HG03097 (cell line): ENCODE data around the gene GPX2.

Source experiments
- ATAC-seq: cut with Tn5 transposase; IDR thresholded peaks from one replicate; pipeline ENCODE4 v1.9.1; 2021; ENCODE audit not compliant: unreplicated experiment, low FRiP score

Gene GPX2

DNA sequence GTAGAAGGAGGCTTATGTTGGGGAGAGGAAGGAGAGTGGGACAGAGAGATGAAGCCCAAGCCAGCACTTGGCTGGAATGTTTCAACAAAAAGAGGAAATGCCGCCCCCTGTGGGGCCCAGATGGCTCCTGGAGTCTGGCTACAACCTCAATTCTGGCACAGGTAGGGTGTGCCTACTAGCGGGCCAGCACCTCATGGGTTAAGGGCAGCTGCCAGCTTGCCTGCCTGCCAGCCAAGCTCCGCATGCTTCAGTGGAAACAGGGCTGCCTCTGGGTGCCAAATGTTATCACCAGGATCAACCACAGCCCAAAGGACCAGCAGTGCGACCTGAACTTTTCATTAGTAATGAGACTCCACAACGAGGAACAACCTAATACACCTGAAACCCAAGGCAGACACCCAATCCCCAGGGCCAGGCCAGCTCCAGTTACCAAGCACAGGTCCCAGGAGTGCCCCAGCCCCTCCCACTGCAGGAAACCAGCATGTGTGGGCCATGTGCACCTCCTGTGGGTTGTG, 18.3 kb upstream of the GPX2 start:
- no peak for ATAC-seq

DNA sequence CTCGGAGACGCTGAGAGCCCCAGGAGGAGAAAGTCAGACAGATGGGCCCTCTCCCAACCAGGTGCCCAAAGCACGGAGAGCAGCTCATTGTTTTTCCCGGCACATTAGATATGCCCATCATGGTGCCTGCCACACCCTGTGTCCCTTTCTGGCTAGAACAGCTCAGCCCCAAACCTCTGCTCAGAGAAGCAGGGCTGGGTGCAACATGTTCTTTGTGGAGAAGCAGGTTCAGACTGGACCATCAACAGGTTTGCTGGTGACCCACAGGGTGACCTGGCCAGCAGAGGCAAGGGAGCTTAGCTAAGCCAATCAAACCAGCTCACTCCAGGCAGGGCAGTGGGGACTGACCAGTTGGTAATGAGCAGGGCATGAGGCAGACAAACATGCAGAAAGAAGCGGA, 16.2 kb upstream of the GPX2 start:
- ATAC-seq: no peak

DNA sequence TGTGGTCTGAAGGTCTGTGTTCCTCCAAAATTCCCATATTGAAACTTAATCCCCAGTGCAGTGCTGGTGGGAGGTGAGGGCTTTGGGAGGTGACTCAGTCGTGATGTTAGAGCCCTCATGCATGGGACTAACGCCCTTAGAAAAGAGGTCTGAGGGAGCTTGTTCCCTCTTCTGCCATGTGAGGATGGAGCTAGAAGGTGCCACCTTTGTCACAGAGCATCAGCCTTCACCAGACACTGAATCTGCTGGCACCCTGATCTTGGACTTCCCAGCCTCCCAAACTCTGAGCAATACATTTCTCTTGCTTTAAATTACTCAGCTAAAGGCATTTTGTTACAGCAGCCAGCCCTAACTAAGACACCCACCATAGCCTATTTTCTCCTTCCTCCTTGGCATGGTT, 15.7 kb upstream of the GPX2 start:
- no peak for ATAC-seq

DNA sequence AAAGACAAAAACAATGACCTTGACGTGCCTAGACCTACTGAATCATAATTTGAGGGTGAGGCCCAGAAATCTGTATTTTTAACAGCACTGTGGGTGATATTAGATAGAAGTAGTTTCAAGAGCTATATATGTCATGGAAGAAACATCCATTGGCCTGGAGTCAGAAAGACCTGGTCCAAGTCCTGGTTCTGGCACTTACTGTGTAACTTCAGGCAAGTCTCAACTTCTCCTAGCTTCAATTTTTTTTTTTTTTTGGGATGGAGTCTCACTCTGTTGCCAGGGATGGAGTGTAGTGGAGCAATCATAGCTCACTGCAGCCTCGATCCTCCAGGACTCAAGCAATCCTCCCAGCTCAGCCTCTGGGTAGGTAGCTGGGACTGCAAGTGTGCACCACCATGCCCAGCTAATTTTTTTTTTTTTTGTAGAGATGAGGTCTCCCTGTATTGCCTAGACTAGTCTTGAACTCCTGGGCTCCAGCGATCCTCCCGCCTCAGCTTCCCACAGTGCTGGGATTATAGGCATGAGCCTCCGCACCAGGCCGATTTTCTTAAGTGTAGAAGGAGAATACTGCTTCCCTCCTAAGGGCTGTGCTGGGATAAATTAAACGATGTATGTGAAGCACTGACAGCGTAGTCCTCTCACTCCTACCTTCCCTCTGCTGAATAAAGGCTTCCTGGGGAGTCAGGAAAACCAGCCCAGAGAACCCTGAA, 14.3 kb upstream of the GPX2 start:
- ATAC-seq: no peak

DNA sequence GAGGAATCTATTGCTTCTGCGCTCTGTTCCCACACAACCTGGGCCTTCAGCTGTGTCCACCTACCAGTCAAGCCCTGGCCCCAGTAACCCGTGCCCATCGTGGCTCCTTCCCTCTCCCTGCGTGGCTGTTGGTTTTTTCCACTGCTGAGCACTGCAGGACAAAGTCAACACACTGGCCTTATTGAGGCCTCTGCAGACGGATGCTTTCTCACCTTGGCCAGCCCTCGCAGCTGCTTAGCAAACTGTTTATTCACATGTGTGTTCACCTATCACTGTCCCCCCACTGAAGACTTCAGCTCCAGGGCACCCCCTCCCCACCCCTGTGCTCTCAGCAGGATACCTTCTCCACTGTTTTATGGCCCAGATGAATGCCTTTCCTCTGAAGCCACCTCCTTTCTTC, 12.8 kb upstream of the GPX2 start:
- no peak for ATAC-seq

DNA sequence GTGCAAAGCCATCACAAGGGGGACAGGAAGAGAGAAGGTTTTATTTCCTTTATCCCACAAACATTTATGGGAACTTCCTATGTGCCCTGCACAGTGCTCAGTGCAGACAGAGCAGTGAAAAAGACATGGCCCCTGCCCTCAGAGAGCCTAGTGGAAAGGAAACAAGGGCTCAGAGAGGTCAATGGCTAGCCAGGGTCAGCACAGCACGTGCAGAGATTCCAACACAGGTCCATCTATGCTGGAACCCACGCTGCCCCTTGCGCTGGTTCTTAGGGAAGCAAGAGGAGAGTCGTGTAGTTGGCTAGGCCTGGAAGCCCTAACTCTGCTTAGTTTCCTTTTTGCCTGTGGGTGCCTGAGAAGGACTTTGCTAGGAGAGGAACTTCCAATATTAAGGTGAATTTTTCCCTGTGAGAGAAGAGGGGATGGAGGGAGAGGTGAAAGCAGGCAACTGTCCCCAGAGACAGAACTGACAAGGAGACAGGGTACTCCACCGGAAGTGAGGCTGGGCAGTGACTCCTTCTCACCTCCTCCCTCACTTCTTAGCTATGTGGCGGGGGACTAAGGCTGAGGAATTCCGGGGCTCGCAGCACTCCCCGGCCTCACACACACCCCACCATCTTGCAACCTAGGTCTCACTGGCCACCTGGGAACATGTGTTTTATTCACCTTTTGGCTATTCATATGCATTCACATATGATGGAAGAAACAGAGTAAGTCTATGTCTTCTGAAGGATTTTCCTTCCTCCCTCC, 12.1 kb upstream of the GPX2 start:
- ATAC-seq: no peak

DNA sequence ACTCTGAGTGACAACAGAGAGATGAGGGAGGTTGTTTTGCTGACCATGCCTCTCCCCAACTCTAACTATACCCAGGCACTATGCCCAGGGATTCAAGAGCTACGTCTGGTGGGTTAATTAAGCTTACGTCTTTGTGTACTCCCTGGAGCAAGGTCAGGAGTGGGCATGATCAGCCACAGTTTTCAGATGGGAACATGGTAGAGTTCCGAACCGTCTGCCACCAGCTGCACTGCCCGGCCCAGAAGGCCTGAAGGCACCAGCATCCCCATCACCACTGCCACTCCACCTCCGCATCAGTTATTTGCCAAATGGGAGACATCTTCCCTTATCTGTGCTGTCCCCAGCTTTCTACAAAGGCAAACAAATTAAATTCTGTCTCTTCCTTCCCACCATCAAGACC, 11.1 kb upstream of the GPX2 start:
- no peak for ATAC-seq

DNA sequence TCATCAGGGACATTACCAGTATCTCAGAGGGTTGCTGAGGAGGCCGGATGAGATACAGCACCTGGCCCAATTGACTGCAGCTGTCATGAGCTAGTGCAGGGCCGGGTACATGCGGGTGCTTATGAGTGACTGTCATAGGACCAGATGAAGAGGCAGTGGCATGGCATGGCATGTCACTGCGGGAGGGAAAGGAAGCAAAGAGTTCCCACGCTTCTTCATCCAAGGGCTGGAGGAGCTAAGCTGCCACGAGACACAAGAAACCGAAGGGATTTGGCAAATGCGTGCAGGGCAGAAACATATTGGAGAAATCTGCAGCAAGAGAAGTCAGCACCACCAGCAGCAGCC, 10.7 kb upstream of the GPX2 start:
- no peak for ATAC-seq

DNA sequence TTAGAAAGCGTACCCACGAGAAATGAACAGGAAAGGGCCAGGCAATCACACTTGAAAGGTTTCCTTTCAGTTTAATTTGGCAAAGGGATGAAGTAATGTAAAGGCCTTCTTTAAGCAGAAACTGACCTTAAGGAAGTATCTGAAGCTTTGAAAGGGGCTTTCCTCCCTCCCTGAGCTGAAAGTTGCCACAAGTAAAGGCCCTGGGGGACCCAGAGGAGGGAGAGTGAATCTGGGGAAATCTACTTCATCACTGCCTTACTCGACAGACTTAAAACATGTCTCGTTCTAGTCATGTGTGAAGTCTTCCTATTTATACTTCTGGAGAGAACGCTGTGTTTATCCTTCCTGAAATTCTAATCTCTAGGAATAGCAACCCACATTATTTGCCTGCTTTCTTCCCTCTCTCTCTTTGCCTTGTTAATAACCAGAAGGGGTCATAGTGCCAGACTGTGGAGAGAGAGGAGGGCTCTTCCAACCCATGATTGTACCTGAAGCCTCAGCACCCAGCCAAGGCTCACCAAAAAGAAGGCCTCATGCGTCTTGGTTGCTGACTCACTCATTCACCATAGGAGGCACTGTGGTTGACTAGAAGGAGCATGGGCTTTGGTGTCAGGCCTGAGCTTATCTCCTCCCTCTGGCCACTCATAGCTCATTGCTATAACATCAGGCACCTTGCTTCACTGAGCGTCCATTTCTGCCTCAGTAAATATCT, 10.2 kb upstream of the GPX2 start:
- no peak for ATAC-seq

DNA sequence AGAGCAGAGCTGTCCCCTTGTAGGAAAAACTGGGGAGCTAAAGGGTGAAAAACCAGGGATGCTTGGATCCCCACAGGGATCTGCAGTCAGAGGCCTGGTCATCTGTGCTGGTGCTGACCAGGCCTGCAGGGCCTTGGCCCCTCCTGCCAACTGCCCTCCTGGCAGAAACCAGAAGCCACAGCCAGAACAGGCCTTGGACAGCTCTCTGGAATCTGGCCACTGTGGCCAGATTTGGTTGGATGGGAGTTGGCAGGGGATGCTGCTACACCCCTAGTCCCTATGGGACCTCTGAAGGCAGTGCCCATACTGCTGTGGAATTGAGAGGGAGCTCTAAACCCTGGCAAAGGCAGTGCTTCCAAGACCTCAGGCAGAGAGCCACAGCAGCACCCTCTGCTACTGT, 9.2 kb upstream of the GPX2 start:
- no peak for ATAC-seq

DNA sequence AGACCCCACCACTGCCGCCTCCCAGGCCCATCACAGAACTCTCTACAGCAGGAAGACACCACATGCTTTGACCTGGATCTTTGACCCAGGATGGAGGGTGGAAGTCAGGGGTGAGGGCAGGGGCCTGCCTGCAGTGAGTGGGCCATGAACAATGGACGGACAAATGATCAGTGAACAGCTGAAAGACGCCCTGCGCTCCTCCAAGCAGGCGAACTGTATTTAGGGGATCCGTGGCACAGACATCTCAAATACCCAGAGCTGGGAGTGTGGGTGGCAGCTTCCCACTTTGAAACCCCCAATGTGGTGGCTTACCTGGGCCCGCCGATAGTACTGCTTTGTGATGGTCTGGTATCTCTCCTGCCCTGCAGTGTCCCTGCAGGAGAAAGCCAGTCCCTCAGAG, 8.7 kb upstream of the GPX2 start:
- ATAC-seq: no peak

DNA sequence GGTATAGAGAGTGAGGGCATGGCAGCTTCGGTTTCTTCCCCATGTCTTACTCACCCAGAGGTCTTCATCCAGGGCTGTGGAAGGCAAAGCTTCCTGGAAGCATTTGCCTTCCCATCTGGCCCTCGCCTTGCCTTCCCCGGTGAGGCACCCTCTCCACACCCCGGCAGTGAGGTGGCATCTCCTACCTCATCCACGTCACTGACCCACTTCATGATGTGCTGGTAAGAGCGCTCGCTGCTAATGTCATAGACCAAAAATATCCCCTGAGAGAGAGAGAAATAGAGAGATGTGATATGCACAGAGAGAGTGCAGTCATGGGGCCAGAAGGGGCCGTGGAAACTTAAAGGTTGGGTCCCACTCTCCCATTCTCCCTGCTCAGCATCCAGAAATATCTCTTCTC, 8.3 kb upstream of the GPX2 start:
- ATAC-seq: no peak

DNA sequence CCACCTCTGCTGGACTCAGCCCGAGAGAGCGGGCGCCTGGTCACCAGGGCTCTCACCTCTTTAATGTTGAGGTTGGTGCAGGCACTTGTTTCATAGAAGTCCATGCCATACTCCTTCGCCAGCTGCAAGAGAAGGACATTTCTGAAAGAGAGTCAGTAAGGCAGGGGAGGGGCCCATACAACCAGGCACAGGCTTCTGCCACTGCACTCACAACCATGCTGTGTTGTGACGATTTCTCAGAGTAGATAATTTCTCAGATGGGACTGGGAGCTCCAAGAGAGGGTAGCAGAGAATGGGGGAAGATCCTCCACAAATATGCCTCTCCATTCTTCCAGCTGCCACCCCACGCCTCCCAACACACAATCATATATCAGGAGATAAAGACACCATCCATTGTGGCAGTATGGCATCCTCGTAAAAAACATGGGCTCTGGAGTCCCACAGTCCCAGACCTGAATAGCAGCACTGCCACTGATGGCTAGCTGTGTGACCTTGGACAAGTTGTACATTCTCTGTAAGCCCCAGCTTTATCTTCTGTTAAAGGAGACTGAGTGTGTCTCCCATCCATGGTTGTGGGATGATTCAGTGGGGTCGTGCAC, 6.2 kb upstream of the GPX2 start:
- no peak for ATAC-seq

DNA sequence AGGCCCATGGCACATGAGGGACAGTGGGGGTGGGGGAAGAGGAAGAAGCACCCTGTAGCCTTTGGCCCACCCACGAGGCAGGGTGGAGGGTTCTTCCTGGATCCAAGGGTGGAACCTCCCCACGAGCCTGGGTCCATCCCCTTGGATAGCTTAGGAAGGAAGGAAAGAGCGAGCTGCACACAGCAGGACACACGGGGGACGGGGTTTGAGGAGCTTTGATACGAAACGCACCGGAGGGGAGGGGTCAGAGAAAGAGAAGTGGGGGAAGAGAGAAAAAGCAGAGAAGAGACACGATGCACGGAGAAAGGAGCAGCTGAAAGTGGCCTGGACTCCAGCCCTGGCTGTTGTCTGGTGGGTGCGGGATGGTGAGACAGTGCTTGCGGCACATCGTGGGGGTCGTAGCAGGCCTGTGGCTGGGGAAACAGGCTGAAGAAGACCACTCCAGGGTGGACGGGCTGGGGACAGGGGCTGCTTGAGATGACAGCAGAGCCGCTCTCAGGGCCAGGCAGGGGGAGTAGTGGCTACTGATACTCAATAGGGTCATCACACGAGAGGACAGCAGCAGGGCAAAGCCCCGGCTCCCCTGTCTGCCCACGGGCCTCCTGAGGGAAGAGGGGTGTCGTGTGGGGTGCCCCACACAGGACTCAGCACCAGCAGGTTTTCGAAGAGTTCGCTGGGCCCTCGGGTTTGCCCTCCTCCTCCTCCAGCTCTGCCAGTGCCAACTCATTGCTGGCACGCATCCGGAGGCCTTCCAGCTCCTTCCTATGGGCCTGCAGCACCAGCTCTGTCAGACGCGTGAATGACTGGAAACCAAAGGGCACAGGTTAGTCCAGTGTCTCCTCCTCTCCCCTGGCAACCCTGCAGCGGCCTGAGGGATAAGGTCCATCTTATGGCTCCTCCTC, 5.4 kb upstream of the GPX2 start:
- no peak for ATAC-seq

DNA sequence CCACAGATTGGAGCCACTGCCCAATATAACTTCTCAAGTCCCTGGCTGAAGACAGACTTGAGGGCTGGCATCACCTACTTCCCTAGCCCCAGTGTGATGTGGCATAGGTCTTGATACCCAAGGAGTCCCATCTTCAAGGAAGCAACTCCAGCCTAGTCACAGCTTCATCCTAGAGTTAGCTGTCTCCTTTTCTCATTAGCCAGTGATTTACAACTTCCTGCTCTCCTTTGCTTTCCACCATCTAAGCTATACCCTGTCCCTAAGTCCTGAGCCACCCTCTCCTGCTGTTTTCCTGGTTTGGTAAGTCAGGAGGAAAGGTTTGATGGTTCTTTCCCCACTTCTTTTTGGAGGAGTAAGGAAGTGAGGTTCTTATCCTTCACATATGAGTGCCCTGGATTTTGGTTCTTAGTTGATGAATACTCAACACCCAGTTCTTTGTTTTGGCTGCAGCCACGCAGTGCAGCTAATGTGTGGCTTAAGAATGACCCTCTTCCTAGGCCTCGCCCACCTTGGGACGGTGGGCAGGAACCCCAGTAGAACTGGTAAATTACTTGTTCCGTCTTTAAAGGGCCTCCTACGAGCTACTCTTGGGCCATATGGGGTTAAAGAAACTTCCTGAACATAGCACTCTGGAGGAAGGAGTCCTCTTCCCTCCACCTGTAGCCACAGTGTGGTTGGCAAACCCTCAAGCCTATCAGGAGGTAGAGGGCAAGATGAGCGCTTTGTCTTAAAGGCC, 3.9 kb upstream of the GPX2 start:
- ATAC-seq: no peak

DNA sequence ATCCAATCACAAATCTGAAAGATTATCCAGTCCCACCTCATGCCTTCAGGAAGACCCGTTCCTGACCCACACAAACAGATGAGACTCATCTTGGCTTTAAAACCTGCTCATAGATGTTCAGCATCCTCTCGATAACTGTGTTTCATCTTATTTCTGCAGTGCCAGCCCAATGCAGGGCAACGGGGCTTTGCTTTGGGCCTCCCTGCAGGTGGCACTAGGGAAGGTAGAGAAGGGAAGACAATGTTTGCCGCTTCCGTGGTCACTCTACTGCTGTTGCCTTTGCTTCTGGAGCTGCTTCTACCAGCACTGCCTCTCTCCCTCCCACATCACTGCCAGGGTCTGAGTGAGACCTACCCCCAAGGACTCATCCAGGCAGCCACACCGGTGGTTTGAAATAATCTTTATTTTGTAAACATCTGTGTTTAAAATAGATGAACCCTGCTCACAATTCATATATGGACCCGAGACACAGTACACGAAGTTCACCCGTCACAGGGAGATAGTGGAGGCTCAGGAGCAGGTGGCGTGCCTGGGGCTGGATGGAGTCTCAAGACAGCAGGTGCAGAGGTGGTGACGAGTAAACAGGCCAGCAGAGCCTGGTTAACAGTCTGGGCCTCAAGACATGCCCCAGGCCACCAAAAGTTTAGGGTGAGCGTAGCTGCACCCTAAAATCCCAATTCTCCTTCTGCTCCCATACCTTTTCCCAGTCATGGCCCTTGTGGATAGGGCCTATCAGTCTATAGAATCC, 3.1 kb upstream of the GPX2 start:
- no peak for ATAC-seq

DNA sequence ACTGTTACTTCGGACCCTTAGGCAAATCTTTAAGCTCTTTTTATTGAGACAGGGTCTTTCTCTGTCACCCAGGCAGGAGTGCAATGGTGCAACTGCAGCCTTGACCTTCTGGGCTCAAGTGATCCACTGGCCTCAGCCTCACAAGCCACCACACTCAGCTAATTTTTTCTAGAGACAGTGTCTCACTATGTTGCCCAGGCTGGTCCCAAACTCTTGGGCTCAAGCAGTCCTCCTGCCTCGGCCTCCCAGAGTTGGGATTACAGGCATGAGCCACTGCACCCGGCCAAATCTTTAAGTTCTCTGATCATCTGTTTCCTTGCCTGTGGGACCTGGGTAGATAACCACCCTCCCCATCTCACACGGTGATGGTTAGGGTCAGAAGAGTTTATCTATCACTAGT, 2.3 kb upstream of the GPX2 start:
- no peak for ATAC-seq

DNA sequence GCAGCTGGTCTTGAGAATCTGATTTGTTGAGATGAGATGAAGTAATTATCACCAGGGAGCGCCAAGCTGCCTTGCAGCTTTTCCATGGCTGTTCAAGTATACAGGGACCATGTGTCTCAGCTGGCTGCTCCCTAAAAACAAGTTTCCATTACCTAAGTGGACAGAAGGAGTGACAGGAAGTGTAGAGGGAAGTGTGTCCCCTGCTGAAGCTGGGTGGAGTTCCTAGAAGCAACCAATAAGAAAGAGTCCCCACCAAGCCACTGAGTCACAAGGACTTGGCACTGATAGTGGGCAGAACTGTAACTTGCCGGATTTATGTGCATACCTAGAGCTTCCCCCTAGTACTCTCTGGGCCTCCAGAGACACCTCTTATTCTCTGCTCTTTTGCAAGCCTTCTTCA, 1.5 kb upstream of the GPX2 start:
- ATAC-seq: no peak

DNA sequence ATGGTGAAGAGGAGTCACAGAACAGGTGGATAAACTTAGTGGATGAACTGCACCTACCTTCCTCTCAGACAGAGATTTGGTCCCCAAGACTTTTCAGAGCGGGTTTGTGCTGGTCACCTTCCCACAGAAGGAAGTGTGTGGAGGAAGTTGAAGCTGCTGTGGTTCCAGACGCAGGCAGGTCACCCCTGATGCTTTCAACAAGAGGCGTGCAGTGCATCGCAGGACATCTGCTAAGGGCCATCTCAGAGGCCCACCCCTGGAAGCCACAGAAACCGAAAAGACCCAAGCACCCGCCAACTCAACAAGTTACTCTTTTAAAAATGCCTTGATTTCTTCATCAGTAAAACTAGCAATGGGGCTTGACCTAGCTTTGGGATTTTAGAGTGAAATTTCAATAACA, 1.0 kb upstream of the GPX2 start:
- no peak for ATAC-seq
